Measurements from ENCODE around the gene IDUA.

IDUA gene

DNA sequence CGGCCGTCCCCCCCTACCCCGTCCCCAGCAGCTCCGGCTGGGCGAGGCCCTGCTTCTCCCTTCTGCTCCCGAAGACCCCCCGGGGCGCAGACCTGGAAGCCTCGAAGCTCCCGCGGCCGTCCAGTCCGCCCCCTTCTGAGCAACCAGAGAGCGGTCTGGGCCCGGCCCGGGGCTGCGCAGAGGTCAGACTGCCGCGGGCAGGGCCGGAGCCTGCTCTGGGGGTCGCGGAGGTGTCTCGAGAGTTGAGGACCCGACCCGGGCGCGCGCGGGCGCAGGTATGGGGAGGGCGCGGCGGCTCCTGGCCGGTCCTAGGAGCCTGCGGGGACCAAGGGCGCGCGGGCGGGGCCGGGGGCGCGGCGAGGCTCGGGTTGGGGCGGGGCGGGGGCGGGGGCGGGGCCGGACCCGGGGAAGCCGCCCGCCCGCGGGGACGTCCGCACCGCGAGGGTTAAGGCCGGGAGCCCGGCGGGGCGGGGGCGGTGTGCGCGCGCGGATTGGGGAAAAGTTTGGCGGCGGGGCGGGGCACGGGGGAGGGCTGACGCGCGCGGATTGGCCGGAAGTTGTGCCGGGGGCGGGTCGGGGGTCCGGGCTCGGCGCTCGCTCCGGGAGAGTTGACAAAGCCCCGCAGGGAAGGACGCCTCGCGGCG lies 24.3 kb downstream of the IDUA start, which contains the start of gene FGFRL1:
Gene FGFRL1, plus strand, starts transcription at position 605 of the 644 bp plus-strand sequence. CDS start 860 bp downstream, outside the sequence.
- CTCF ChIA-PET, result interaction anchor here (0.9 to 1.5 kb wide), 5 partner anchors 12 to 257 kb away, joined by 3 to 6 read pairs (median 4); no protein-coding TSS in a partner anchor
- DNase-seq (ENCODE audit: low read depth, low spot score), result no peak
- H3K4me3 ChIP-seq (ENCODE audit: low read depth, low read length), result peak within 1 kb of the TSS; percentile 61
- POLR2A ChIA-PET, result no interaction called here
- no peak for TF ChIP-seq CTCF (IDR thresholded peaks at IDR 0.05; ENCODE audit: insufficient read depth, low read length, missing control alignments)

- ChIA-PET POLR2A (no interaction called here), CTCF (no interaction called here)
- no peak for TF ChIP-seq CTCF (IDR thresholded peaks at IDR 0.05; ENCODE audit: insufficient read depth, low read length, missing control alignments)
These were observed 24.8 kb downstream of the IDUA start for GRCh38 chr4:1011666-1012033.

GRCh38 chr4:1012034-1012739 lies 25.3 kb downstream of the IDUA start:
- DNase-seq (ENCODE audit: low read depth, low spot score), result no peak
- POLR2A ChIA-PET, result no interaction called here
- TF ChIP-seq CTCF (IDR thresholded peaks at IDR 0.05; ENCODE audit: insufficient read depth, low read length, missing control alignments), result no peak
- H3K4me3 ChIP-seq (ENCODE audit: low read depth, low read length), result peak overlapping the region; percentile 61
- CTCF ChIA-PET, result no interaction called here

More at GRCh38 chr4:1011666-1012033, 24.8 kb downstream of the IDUA start:
- peak overlapping the region; percentile 61 for H3K4me3 ChIP-seq (ENCODE audit: low read depth, low read length)
- DNase-seq (ENCODE audit: low read depth, low spot score), result no peak

GRCh38 chr4:1013225-1014073 lies 26.6 kb downstream of the IDUA start:
- ChIA-PET CTCF (no interaction called here), POLR2A (interaction anchor here (0.5 kb wide), 1 partner anchor 32 kb away, joined by 3 read pairs; no protein-coding TSS in a partner anchor)
- no peak for TF ChIP-seq CTCF (IDR thresholded peaks at IDR 0.05; ENCODE audit: insufficient read depth, low read length, missing control alignments)
- DNase-seq (ENCODE audit: low read depth, low spot score), result no peak
- no peak overlapping the region; the same call in 1 of the 2 replicates for H3K4me3 ChIP-seq (ENCODE audit: low read depth, low read length)

DNA sequence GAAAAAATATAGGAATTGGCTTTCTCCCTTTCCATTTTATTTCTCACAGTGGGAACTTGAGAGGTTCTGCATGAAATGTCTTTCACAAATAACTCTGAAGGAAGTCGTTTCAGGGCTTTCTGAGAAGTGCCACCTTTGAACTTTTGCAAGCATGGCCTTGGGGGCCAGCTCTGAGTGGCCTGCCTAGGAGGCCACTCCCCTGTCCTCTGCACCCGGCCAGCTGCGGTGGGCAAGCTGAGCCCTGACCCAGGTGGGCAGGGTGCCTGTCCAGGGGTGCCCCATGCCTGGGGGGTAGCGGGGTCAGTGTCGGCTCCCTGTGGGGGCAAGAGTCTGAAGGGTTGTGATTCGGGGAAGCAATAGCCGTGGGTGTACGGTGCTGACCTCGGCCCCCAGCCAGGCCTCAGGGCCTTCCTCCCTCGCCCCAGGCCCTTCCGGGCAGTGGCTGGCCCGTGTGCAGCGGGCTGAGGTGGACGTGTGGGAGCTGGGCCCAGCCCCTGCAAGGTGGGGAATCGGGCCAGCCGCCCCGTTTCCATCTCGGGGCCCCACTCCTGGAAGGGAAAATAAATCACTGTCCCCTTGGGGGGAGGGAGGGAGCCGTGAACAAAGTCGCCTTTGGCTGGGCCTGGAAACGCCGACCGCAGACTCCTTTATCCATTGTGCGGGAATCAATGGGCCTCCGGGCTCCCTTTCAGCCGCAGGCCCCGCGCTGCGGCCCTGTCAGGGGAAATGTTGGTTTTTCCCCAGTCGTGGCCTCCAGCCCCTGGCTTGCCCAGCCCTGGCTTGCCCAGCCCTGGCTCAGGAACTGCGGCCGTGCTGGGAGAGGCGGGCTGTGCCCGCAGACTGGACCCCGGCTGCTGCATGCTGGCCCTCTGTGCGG lies 27.7 kb downstream of the IDUA start:
- POLR2A ChIA-PET, result interaction anchor here (0.5 kb wide), 1 partner anchor 31 kb away, joined by 3 read pairs; no protein-coding TSS in a partner anchor
- no peak overlapping the region for H3K4me3 ChIP-seq (ENCODE audit: low read depth, low read length)
- CTCF ChIA-PET, result no interaction called here
- no peak for TF ChIP-seq CTCF (IDR thresholded peaks at IDR 0.05; ENCODE audit: insufficient read depth, low read length, missing control alignments)
- no peak for DNase-seq (ENCODE audit: low read depth, low spot score)
